Skin of body (tissue), 2 donors: ENCODE measurements around the gene INAFM1. TPM values are rescaled to one million over a fixed set of nuclear protein-coding genes. Genes with fewer than 3 reads are reported as not detected.
"Not testable (repeated sequence)": the region's sequence is repeated elsewhere in the genome, so short reads cannot be mapped to it uniquely, and the experiment has no call there.

Experiments
- DNase-seq: peaks from one replicate; lab custom pipeline; 2025; lab: John Stamatoyannopoulos, UW
- total RNA-seq: library from RNA; depleted of rRNA; stranded (reverse); fragments of >200 nt; gene quantifications from one replicate; pipeline ENCODE4 v1.2.3, GENCODE V29; 2014

The INAFM1 gene
- total RNA-seq, 1 donor from 2014 or later = 3.1 TPM

- DNase-seq = no peak
Measured at GRCh38 chr19:47240996-47241918, 33.4 kb upstream of the INAFM1 start.

DNA sequence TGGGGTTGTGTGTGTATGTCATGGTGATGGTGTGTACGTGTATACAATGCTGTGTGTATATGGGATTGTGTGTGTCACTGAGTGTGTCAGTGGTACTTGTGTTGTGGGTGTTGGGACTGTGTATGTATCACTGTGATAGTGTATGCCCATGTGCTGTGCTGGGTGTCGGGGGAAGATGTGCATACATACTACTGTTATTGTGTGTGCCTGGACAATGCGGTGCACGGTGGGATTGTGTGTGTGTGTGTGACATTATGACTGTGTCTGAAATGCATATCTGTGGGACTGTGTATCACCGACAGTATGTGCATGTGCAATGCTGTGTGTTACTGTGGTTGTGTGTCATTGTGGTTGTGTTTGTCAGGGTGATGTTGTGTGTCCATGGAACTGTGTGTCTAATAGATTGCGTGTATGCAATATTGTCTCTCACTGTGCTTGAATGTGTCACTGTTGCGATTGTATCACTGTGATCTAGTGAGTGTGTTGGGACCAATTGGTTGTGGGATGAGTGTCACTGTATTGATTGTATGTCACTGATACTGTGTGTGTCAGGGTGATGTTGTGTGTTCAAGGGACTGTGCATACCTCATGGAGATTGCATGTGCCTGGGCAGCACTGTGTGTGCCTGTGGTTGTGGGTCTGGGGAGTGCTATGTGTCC, 32.6 kb upstream of the INAFM1 start:
- no peak for DNase-seq

- no peak for DNase-seq
Measured at GRCh38 chr19:47243364-47243775, 31.3 kb upstream of the INAFM1 start.

- peak; percentile 94 for DNase-seq
Measured at GRCh38 chr19:47243776-47244547, 30.7 kb upstream of the INAFM1 start.

GRCh38 chr19:47247308-47247990, 27.2 kb upstream of the INAFM1 start:
- DNase-seq = peak; percentile 69

DNA sequence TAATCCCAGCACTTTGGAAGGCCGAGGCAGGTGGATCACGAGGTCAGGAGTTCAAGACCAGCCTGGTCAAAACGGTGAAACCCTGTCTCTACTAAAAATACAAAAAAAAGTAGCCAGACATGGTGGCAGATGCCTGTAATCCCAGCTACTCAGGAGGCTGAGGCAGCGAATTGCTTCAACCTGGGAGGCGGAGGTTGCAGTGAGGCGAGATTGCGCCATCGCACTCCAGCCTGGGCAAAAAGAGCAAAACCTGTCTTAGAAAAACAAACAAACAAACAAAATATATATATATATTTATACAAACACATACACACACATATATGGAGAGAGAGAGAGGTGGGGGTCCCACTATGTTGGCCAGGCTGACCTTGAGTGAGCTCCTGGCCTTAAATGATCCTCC, 21.7 kb upstream of the INAFM1 start:
- DNase-seq = not testable (repeated sequence)

GRCh38 chr19:47253467-47253881, 21.2 kb upstream of the INAFM1 start:
- no peak for DNase-seq

GRCh38 chr19:47253970-47254369, 20.7 kb upstream of the INAFM1 start:
- no peak for DNase-seq

- DNase-seq = peak; percentile 98
Measured at GRCh38 chr19:47255879-47256692, 18.6 kb upstream of the INAFM1 start, which contains the start of gene CCDC9. CCDC9 (plus strand) TSS chr19:47256525; CDS start chr19:47258401, 1,876 bp downstream.

DNA sequence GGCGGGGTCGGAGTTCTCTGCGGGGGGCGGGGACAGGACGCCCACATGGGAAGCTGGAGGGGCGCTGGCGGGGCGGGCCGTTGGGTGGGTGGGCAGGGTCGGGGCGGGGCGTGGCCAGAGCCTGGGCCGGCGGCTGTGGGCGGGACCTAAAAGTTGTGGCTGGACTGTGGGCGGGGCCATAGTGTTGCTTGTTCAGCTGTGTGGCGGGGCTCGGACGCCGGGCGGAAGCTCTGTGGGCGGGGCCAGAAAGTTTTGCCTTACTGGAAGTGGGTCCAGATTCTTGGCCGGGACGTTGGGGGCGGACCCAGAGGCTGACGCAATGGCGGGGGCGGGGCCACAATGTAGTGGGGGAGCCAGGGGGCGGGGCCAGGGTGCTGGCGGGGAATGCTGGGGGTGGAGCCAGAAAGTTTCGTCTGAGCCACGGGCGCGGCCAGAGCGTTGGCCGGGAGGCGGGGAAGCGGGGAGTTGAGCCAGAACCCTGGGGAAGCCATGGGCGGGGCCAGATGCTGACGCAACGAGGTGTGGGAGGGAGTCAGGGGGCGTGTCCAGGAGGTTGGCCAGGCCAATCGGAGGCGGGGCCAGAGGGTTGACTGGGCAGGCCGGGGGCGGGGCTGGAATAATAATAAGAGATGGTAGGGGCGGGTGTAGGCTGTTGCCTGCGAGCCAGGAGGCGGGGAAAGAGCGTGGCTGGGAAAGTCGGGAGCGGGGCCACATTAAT, 17.8 kb upstream of the INAFM1 start:
- DNase-seq = peak; percentile 100

- DNase-seq = peak; percentile 73
Measured at GRCh38 chr19:47257411-47258169, 17.1 kb upstream of the INAFM1 start.

DNA sequence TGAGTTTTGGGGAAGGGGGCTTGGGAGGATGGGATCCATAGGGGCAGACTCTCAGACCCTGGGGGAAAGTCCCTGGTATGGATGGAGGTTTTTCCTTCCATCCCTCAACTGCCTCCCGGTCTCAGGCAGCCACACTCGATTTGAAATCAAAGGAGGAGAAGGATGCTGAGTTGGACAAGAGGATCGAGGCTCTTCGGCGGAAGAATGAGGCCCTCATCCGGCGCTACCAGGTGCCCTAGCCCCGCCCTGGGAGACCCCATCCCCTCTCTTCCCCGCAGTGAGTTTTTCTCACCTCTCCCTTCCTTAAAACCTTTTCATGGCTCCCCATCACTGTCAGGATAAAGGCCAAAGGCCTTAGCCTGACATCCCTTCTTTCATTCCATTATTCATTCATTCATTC, 16.3 kb upstream of the INAFM1 start:
- DNase-seq = no peak

- DNase-seq = no peak
Measured at GRCh38 chr19:47258895-47259555, 15.7 kb upstream of the INAFM1 start.

GRCh38 chr19:47260476-47260875, 14.2 kb upstream of the INAFM1 start:
- DNase-seq = no peak

- DNase-seq = not testable (repeated sequence)
Measured at GRCh38 chr19:47261946-47262793, 12.5 kb upstream of the INAFM1 start.

GRCh38 chr19:47264629-47265028, 10.1 kb upstream of the INAFM1 start:
- no peak for DNase-seq

- no peak for DNase-seq
Measured at GRCh38 chr19:47266401-47266941, 8.2 kb upstream of the INAFM1 start.
